Measurements from ENCODE around the gene MSL2. TPM values are rescaled to one million over a fixed set of nuclear protein-coding genes. Genes with fewer than 3 reads are reported as not detected.
A peak's percentile ranks its signal among the peaks of the same experiment; 100 is the strongest.
"Not testable (repeated sequence)": the region's sequence is repeated elsewhere in the genome, so short reads cannot be mapped to it uniquely, and the experiment has no call there.

Gene MSL2
- polyA plus RNA-seq (ENCODE audit: insufficient read length in 3 of 3) = 10 to 100 TPM; 42.0 to 55.4 (median 46.9) TPM
- long read RNA-seq, donor 1, full-length matches to known transcripts = 10 of 10 reads
- long read RNA-seq, donor 1, partial matches to known transcripts = 0 of 10 reads
- long read RNA-seq, donor 1, other reads (novel, unspliced or antisense) = 0 of 10 reads
- long read RNA-seq, donor 2, full-length matches to known transcripts = 18 of 18 reads
- long read RNA-seq, donor 2, partial matches to known transcripts = 0 of 18 reads
- long read RNA-seq, donor 2, other reads (novel, unspliced or antisense) = 0 of 18 reads
- long read RNA-seq, donor 3, full-length matches to known transcripts = 22 of 22 reads
- long read RNA-seq, donor 3, partial matches to known transcripts = 0 of 22 reads
- long read RNA-seq, donor 3, other reads (novel, unspliced or antisense) = 0 of 22 reads
- long read RNA-seq, donor 4, full-length matches to known transcripts = 11 of 20 reads
- long read RNA-seq, donor 4, partial matches to known transcripts = 9 of 20 reads
- long read RNA-seq, donor 4, other reads (novel, unspliced or antisense) = 0 of 20 reads
- long read RNA-seq, donor 5 = 0 reads
- long read RNA-seq, donor 6, full-length matches to known transcripts = 10 of 10 reads
- long read RNA-seq, donor 6, partial matches to known transcripts = 0 of 10 reads
- long read RNA-seq, donor 6, other reads (novel, unspliced or antisense) = 0 of 10 reads
- long read RNA-seq, donor 7, full-length matches to known transcripts = 9 of 9 reads
- long read RNA-seq, donor 7, partial matches to known transcripts = 0 of 9 reads
- long read RNA-seq, donor 7, other reads (novel, unspliced or antisense) = 0 of 9 reads
- long read RNA-seq, donor 8, full-length matches to known transcripts = 14 of 14 reads
- long read RNA-seq, donor 8, partial matches to known transcripts = 0 of 14 reads
- long read RNA-seq, donor 8, other reads (novel, unspliced or antisense) = 0 of 14 reads
- long read RNA-seq, donor 9, full-length matches to known transcripts = 7 of 7 reads
- long read RNA-seq, donor 9, partial matches to known transcripts = 0 of 7 reads
- long read RNA-seq, donor 9, other reads (novel, unspliced or antisense) = 0 of 7 reads
- long read RNA-seq, donor 10, full-length matches to known transcripts = 12 of 12 reads
- long read RNA-seq, donor 10, partial matches to known transcripts = 0 of 12 reads
- long read RNA-seq, donor 10, other reads (novel, unspliced or antisense) = 0 of 12 reads
- long read RNA-seq, donor 11, full-length matches to known transcripts = 10 of 10 reads
- long read RNA-seq, donor 11, partial matches to known transcripts = 0 of 10 reads
- long read RNA-seq, donor 11, other reads (novel, unspliced or antisense) = 0 of 10 reads
- long read RNA-seq, donor 12, full-length matches to known transcripts = 4 of 4 reads
- long read RNA-seq, donor 12, partial matches to known transcripts = 0 of 4 reads
- long read RNA-seq, donor 12, other reads (novel, unspliced or antisense) = 0 of 4 reads
- long read RNA-seq, donor 13, full-length matches to known transcripts = 21 of 27 reads
- long read RNA-seq, donor 13, partial matches to known transcripts = 6 of 27 reads
- long read RNA-seq, donor 13, other reads (novel, unspliced or antisense) = 0 of 27 reads
- long read RNA-seq, donor 14, full-length matches to known transcripts = 7 of 7 reads
- long read RNA-seq, donor 14, partial matches to known transcripts = 0 of 7 reads
- long read RNA-seq, donor 14, other reads (novel, unspliced or antisense) = 0 of 7 reads
- long read RNA-seq, donor 15, full-length matches to known transcripts = 4 of 13 reads
- long read RNA-seq, donor 15, partial matches to known transcripts = 9 of 13 reads
- long read RNA-seq, donor 15, other reads (novel, unspliced or antisense) = 0 of 13 reads
- long read RNA-seq, donor 16, full-length matches to known transcripts = 38 of 38 reads
- long read RNA-seq, donor 16, partial matches to known transcripts = 0 of 38 reads
- long read RNA-seq, donor 16, other reads (novel, unspliced or antisense) = 0 of 38 reads

- no peak for DNase-seq (ENCODE audit: extremely low read depth in 1 of 11, low read depth in 9 of 11, low spot score in 4 of 11)
Observed at GRCh38 chr3:136196064-136196400, at the start of gene MSL2. TSS of gene MSL2 (minus strand) at chr3:136196335. CDS start at chr3:136195113, 1,222 bp downstream.

GRCh38 chr3:136245691-136246090, 49.6 kb upstream of the MSL2 start:
- DNase-seq (ENCODE audit: extremely low read depth in 1 of 11, low read depth in 9 of 11, low spot score in 4 of 11) = no peak

- DNase-seq (ENCODE audit: extremely low read depth in 1 of 11, low read depth in 9 of 11, low spot score in 4 of 11) = peak in 4 of 11 donors; percentile 6 to 20 (median 14)
Observed at GRCh38 chr3:136239094-136239493, 43.0 kb upstream of the MSL2 start.

- no peak for DNase-seq (ENCODE audit: extremely low read depth in 1 of 11, low read depth in 9 of 11, low spot score in 4 of 11)
Observed at GRCh38 chr3:136237961-136238649, 42.0 kb upstream of the MSL2 start.

- DNase-seq (ENCODE audit: extremely low read depth in 1 of 11, low read depth in 9 of 11, low spot score in 4 of 11) = no peak
Observed at GRCh38 chr3:136237103-136237502, 41.0 kb upstream of the MSL2 start.

GRCh38 chr3:136236109-136236508, 40.0 kb upstream of the MSL2 start:
- no peak for DNase-seq (ENCODE audit: extremely low read depth in 1 of 11, low read depth in 9 of 11, low spot score in 4 of 11)

GRCh38 chr3:136235545-136235944, 39.4 kb upstream of the MSL2 start:
- DNase-seq (ENCODE audit: extremely low read depth in 1 of 11, low read depth in 9 of 11, low spot score in 4 of 11) = no peak

- no peak for DNase-seq (ENCODE audit: extremely low read depth in 1 of 11, low read depth in 9 of 11, low spot score in 4 of 11)
Observed at GRCh38 chr3:136232413-136232812, 36.3 kb upstream of the MSL2 start.

- not testable (repeated sequence) for DNase-seq (ENCODE audit: extremely low read depth in 1 of 11, low read depth in 9 of 11, low spot score in 4 of 11)
Observed at GRCh38 chr3:136222746-136223145, 26.6 kb upstream of the MSL2 start.

GRCh38 chr3:136211547-136211946, 15.4 kb upstream of the MSL2 start:
- no peak for DNase-seq (ENCODE audit: extremely low read depth in 1 of 11, low read depth in 9 of 11, low spot score in 4 of 11)

GRCh38 chr3:136209921-136210320, 13.8 kb upstream of the MSL2 start:
- DNase-seq (ENCODE audit: extremely low read depth in 1 of 11, low read depth in 9 of 11, low spot score in 4 of 11) = no peak

- DNase-seq (ENCODE audit: extremely low read depth in 1 of 11, low read depth in 9 of 11, low spot score in 4 of 11) = no peak
Observed at GRCh38 chr3:136207489-136208115, 11.5 kb upstream of the MSL2 start.

GRCh38 chr3:136199219-136199618, 3.1 kb upstream of the MSL2 start:
- not testable (repeated sequence) for DNase-seq (ENCODE audit: extremely low read depth in 1 of 11, low read depth in 9 of 11, low spot score in 4 of 11)

- not testable (repeated sequence) for DNase-seq (ENCODE audit: extremely low read depth in 1 of 11, low read depth in 9 of 11, low spot score in 4 of 11)
Observed at GRCh38 chr3:136198462-136199078, 2.4 kb upstream of the MSL2 start.

GRCh38 chr3:136197159-136197793, 1.1 kb upstream of the MSL2 start:
- DNase-seq (ENCODE audit: extremely low read depth in 1 of 11, low read depth in 9 of 11, low spot score in 4 of 11) = peak in 1 of 11 donors; percentile 27
